Spleen (tissue), 7 donors: ENCODE results near the gene ADCY10.

Experiments
- POLR2A ChIP-seq, 3 donors: fragments of 450-650 bp; IDR thresholded peaks; one replicate each; pipeline ENCODE4 v1.5.1; 2017; ENCODE audit warnings: antibody characterized with exemption in 3 of 3, mild to moderate bottlenecking in 1 of 3
- POLR2AphosphoS5 ChIP-seq, 3 donors: sonication (generic); formaldehyde crosslinking; IDR thresholded peaks; one replicate each; pipeline ENCODE4 v1.5.1; 2017; ENCODE audit warnings: antibody characterized with exemption in 3 of 3
- TF ChIP-seq, protein P1 (sequence below), 11 experiments: fragments of 200-600 bp in 7 of 11; fragments of 450-650 bp in 4 of 11; sonication (generic) in 4 of 11; IDR thresholded peaks in 8 of 11; conservative IDR thresholded peaks in 3 of 11; 1 replicate in 7 of 11; 2 replicates in 4 of 11; pipeline versions ENCODE4 v1.4.0 to v1.8.0; 2016 to 2021; ENCODE audit warnings: antibody characterized with exemption in 11 of 11, inconsistent platforms in 4 of 11, mild to moderate bottlenecking in 1 of 11
- donor health status: DM: no; HTN: no; CAD: no; lungs with moderate emphysema.
- donor health status: DM: no; HTN: no; CAD: no.
- donor health status: DM: no; HTN: no; CAD: no.

- TF ChIP-seq, protein P1, sequence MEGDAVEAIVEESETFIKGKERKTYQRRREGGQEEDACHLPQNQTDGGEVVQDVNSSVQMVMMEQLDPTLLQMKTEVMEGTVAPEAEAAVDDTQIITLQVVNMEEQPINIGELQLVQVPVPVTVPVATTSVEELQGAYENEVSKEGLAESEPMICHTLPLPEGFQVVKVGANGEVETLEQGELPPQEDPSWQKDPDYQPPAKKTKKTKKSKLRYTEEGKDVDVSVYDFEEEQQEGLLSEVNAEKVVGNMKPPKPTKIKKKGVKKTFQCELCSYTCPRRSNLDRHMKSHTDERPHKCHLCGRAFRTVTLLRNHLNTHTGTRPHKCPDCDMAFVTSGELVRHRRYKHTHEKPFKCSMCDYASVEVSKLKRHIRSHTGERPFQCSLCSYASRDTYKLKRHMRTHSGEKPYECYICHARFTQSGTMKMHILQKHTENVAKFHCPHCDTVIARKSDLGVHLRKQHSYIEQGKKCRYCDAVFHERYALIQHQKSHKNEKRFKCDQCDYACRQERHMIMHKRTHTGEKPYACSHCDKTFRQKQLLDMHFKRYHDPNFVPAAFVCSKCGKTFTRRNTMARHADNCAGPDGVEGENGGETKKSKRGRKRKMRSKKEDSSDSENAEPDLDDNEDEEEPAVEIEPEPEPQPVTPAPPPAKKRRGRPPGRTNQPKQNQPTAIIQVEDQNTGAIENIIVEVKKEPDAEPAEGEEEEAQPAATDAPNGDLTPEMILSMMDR (IDR thresholded peaks at IDR 0.05 in 8 of 11, conservative IDR thresholded peaks at IDR 0.05 in 3 of 11): no peak
- TF ChIP-seq POLR2A (IDR thresholded peaks at IDR 0.05) (no peak), POLR2AphosphoS5 (IDR thresholded peaks at IDR 0.05) (no peak)
These were observed 32.9 kb downstream of the ADCY10 start for GRCh38 chr1:167881069-167881468.
